ENCODE results near the gene PELI2. TPM values are rescaled to one million over a fixed set of nuclear protein-coding genes. Genes with fewer than 3 reads are reported as not detected.

Gene PELI2
- polyA plus RNA-seq (2013, experiment 1 of 2) = 7.0 TPM
- 8.2 TPM for polyA plus RNA-seq (2013, experiment 2 of 2)

DNA sequence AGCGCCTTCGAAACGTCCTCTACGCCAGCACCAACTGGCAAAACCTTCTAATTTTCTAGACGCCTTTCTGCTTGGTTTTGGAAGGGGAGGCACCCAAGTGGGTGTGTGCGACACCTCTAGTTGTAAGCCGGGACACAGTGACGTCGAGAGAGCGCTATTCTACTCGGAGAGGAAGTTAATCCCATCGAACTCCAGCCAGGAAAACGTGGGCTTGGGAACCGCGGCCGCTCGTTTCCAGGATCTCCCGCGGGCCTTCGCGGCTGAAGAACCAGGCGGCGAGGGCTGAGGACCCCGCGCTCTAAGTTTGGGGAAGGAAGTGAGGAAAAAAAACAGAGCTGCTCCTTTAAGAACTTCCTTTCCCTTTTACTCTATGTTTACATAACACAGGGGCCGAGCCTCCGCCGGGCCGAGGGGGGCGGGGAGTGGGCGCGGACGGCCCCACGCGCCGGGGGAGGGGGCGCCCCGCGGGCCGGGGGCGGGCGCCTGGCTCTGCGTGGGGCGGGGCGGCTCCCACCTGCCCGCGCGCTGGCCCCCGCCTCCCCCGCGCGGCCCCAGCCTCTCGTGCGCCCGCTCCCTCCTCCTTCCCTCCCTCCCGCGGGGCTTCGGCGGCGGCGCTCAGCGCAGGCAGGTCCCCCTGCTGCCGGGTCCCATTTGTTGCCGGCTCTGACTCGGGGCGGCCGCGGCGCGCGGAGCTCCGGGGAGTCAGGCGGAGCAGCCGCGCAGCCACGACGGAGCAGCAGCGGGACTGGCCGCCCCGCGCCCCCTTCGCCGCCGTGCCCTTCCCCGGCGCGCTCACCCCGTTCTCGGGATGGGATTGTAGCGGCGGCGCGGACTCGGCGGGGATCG is at the start of gene PELI2:
TSS of gene PELI2 (plus strand) at position 647 of the 846 bp plus-strand sequence. CDS start 250 bp downstream, outside the sequence.
- Histone ChIP-seq H3K4me3 (ENCODE audit: low read length) (peak within 1 kb of the TSS; percentile 76), H3K36me3 (ENCODE audit: insufficient read depth, low read length) (no peaks in the 10 kb centered on the region), H3K27me3 (ENCODE audit: insufficient read depth, low read length) (peaks cover 22% of the 10 kb centered on the region), H3K27ac (ENCODE audit: low read depth, low read length) (peak within 1 kb of the TSS; percentile 81), H3K9ac (ENCODE audit: low read depth, low read length) (peak within 1 kb of the TSS; percentile 66), H3K9me3 (ENCODE audit: insufficient read depth, low read depth, low read length) (no peaks in the 10 kb centered on the region), H3K4me1 (ENCODE audit: insufficient read depth, low read length) (peaks cover 27% of the 10 kb centered on the region)
- WGBS = under 1% methylated on average over 96 of the region's 96 CpGs

DNA sequence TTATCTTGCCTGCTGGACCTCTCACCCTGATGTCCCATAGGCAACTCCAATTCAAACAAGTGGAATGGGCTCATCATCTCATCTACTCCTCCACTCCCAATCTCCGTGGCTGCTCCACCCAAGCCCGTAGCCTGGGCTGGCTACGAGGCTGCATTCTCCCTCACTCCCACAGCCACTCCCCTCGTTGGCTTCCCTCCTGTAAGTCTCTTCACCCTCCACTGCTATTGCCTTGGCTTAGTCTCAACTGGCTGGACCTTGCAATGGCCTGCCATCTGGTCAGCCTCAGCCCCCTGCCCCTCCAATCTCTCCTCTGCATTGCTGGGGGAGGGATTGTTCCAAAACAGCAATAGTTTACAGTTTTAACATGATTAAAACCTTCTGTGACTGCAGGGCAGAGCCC is 44.4 kb upstream of the PELI2 start:
- 93% methylated on average over 4 of the region's 4 CpGs for WGBS
- H3K9me3 ChIP-seq (ENCODE audit: insufficient read depth, low read depth, low read length) = no peaks in the 10 kb centered on the region
- no peaks in the 10 kb centered on the region for H3K27me3 ChIP-seq (ENCODE audit: insufficient read depth, low read length)

GRCh38 chr14:56075301-56075700 is 42.9 kb upstream of the PELI2 start:
- H3K27ac ChIP-seq (ENCODE audit: low read depth, low read length) = no peak overlapping the region
- H3K9me3 ChIP-seq (ENCODE audit: insufficient read depth, low read depth, low read length) = no peaks in the 10 kb centered on the region
- no peak overlapping the region for H3K9ac ChIP-seq (ENCODE audit: low read depth, low read length)
- WGBS = 100% methylated on average over 2 of the region's 2 CpGs
- H3K4me3 ChIP-seq (ENCODE audit: low read length) = no peak overlapping the region
- H3K4me1 ChIP-seq (ENCODE audit: insufficient read depth, low read length) = no peaks in the 10 kb centered on the region
- H3K36me3 ChIP-seq (ENCODE audit: insufficient read depth, low read length) = no peaks in the 10 kb centered on the region
- no peaks in the 10 kb centered on the region for H3K27me3 ChIP-seq (ENCODE audit: insufficient read depth, low read length)

More for the DNA sequence above, 44.4 kb upstream of the PELI2 start:
- H3K4me3 ChIP-seq (ENCODE audit: low read length) = no peak overlapping the region
- H3K27ac ChIP-seq (ENCODE audit: low read depth, low read length) = no peak overlapping the region
- H3K4me1 ChIP-seq (ENCODE audit: insufficient read depth, low read length) = no peaks in the 10 kb centered on the region
- no peak overlapping the region for H3K9ac ChIP-seq (ENCODE audit: low read depth, low read length)
- H3K36me3 ChIP-seq (ENCODE audit: insufficient read depth, low read length) = no peaks in the 10 kb centered on the region

DNA sequence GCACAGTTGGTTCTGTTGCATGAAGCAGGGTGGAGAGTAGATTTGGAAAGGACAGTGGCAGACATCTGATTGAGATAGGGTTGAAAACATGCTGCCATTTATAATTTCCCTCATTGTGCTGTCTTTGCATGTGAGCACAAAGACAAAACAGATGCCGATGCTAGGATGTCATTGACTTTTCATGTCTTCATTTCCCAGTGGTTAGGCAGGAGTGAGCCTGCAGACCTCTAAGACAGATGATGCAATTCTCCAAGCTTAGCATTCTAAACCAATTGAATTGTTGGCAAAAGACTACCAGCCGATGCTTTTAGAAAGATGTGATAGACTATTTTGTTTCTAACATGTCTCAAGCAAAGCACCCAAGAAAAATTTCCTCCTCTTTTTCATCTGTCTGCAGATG is 37.1 kb upstream of the PELI2 start:
- Histone ChIP-seq H3K9me3 (ENCODE audit: insufficient read depth, low read depth, low read length) (no peaks in the 10 kb centered on the region), H3K36me3 (ENCODE audit: insufficient read depth, low read length) (no peaks in the 10 kb centered on the region), H3K27me3 (ENCODE audit: insufficient read depth, low read length) (no peaks in the 10 kb centered on the region), H3K9ac (ENCODE audit: low read depth, low read length) (no peak overlapping the region), H3K4me1 (ENCODE audit: insufficient read depth, low read length) (no peaks in the 10 kb centered on the region), H3K27ac (ENCODE audit: low read depth, low read length) (no peak overlapping the region), H3K4me3 (ENCODE audit: low read length) (no peak overlapping the region)
- WGBS = 95% methylated on average over 2 of the region's 2 CpGs

DNA sequence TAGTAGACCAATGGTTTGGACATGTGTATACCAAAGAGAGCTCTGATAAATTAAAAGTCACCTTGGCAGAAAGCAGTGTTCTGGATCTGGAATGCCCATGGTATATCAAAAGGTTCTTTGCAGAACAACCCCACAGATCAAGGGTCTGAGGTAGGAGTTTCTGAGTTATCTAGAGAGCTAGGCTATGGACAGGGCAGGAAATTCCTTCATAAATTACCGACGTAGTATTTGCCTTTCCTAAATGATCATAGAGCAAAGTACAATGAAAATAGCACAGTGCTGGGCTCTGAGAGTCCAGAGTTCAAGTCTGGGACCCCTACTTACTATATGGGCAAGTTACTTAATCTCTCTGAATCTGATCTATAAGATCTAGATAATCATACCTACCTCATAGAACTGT is 35.3 kb upstream of the PELI2 start:
- Histone ChIP-seq H3K9ac (ENCODE audit: low read depth, low read length) (no peak overlapping the region), H3K27ac (ENCODE audit: low read depth, low read length) (no peak overlapping the region), H3K4me3 (ENCODE audit: low read length) (no peak overlapping the region), H3K9me3 (ENCODE audit: insufficient read depth, low read depth, low read length) (no peaks in the 10 kb centered on the region), H3K36me3 (ENCODE audit: insufficient read depth, low read length) (no peaks in the 10 kb centered on the region), H3K4me1 (ENCODE audit: insufficient read depth, low read length) (peaks cover 7% of the 10 kb centered on the region), H3K27me3 (ENCODE audit: insufficient read depth, low read length) (no peaks in the 10 kb centered on the region)
- WGBS = 92% methylated on average over 2 of the region's 2 CpGs

- WGBS = 91% methylated on average over 4 of the region's 4 CpGs
- no peaks in the 10 kb centered on the region for H3K9me3 ChIP-seq (ENCODE audit: insufficient read depth, low read depth, low read length)
- H3K27ac ChIP-seq (ENCODE audit: low read depth, low read length) = no peak overlapping the region
- peaks cover 28% of the 10 kb centered on the region for H3K4me1 ChIP-seq (ENCODE audit: insufficient read depth, low read length)
- no peaks in the 10 kb centered on the region for H3K36me3 ChIP-seq (ENCODE audit: insufficient read depth, low read length)
- no peaks in the 10 kb centered on the region for H3K27me3 ChIP-seq (ENCODE audit: insufficient read depth, low read length)
- no peak overlapping the region for H3K4me3 ChIP-seq (ENCODE audit: low read length)
- H3K9ac ChIP-seq (ENCODE audit: low read depth, low read length) = no peak overlapping the region
Observed at GRCh38 chr14:56085471-56085870, 32.7 kb upstream of the PELI2 start.

DNA sequence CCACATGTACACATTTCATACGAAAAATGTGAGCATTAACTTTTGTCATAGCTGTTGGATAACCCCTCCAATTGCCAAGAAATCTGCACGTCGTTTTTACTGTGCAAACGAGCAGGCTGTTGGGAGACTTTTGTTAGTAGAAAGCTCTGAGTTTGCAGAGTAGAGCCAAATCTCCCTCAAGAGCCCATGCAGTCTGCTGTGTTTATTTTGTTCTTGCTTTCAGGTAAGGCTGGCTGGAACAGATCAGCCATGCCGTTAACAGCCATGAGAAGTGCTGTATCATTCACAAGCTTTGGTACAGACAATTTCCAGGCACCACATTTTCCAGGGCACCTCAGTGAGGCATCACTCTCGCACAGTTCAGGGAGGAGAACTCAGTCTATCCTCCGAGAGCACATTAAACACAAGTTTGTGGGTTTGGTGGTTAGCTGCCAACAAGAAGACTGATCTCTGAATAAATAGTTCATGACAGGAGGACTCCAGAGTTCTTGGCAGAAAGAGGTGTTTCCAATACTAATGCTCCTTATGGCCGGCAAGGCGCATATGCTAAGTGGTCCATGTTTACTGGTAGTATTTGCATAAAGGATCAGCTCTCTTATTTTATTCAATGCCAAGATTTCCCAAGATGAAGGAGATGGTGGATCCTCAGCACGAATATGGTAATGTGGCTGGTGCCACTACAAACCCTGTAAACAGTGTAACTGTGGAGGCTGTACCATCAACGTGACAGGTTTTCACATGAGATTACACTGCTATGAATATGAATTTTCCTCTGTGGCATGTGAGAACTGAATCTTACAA is 30.3 kb upstream of the PELI2 start:
- H3K9me3 ChIP-seq (ENCODE audit: insufficient read depth, low read depth, low read length) = no peaks in the 10 kb centered on the region
- 76% methylated on average over 11 of the region's 11 CpGs for WGBS
- no peak overlapping the region for H3K4me3 ChIP-seq (ENCODE audit: low read length)
- no peaks in the 10 kb centered on the region for H3K27me3 ChIP-seq (ENCODE audit: insufficient read depth, low read length)
- H3K36me3 ChIP-seq (ENCODE audit: insufficient read depth, low read length) = no peaks in the 10 kb centered on the region
- no peak overlapping the region for H3K27ac ChIP-seq (ENCODE audit: low read depth, low read length)
- H3K4me1 ChIP-seq (ENCODE audit: insufficient read depth, low read length) = peaks cover 31% of the 10 kb centered on the region
- no peak overlapping the region for H3K9ac ChIP-seq (ENCODE audit: low read depth, low read length)

DNA sequence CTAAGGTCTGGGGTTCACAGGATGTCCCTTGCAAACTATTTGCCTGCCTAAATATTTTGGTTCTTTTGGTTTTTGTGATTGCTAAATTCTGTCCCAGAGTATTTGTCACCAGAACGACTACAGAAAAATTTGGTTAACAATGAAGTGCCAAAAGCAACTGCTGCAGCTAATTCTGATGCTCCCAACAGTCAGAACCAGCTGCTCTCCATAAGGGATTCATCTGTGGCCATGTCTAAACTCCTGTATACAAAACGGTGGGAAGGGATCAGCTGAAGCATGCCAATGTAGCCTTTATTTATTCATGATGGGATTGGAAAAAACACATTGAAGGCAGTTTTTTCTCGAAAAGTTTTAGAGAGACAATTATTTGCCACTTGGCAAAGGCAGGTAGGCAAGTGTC is 29.3 kb upstream of the PELI2 start:
- 37% methylated on average over 3 of the region's 3 CpGs for WGBS
- Histone ChIP-seq H3K9ac (ENCODE audit: low read depth, low read length) (no peak overlapping the region), H3K27me3 (ENCODE audit: insufficient read depth, low read length) (no peaks in the 10 kb centered on the region), H3K4me1 (ENCODE audit: insufficient read depth, low read length) (peaks cover 32% of the 10 kb centered on the region), H3K36me3 (ENCODE audit: insufficient read depth, low read length) (no peaks in the 10 kb centered on the region), H3K9me3 (ENCODE audit: insufficient read depth, low read depth, low read length) (no peaks in the 10 kb centered on the region), H3K27ac (ENCODE audit: low read depth, low read length) (peak overlapping the region; percentile 26; the same call in 1 of the 2 replicates), H3K4me3 (ENCODE audit: low read length) (no peak overlapping the region)

DNA sequence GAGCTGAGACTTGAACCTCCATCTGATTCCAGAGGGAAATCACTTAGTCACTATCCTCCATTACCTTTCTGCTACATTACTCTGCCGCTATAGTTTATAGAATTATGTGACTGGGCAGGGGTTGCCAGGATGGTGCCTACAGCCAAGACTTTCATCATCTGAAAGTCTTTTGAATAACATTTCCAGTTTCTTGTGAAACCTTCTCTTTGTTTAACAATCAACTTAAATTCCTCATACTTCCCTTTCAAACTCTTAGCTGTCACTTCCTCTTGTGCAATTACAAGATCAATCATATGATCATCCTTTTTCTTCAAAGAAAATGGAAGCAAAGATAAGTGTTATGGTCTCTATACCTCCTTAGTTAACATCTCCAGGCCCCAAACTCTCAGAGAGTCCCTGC is 25.4 kb upstream of the PELI2 start:
- no peaks in the 10 kb centered on the region for H3K36me3 ChIP-seq (ENCODE audit: insufficient read depth, low read length)
- no peaks in the 10 kb centered on the region for H3K9me3 ChIP-seq (ENCODE audit: insufficient read depth, low read depth, low read length)
- peaks cover 26% of the 10 kb centered on the region for H3K4me1 ChIP-seq (ENCODE audit: insufficient read depth, low read length)
- no peak overlapping the region for H3K27ac ChIP-seq (ENCODE audit: low read depth, low read length)
- H3K4me3 ChIP-seq (ENCODE audit: low read length) = no peak overlapping the region
- no peak overlapping the region for H3K9ac ChIP-seq (ENCODE audit: low read depth, low read length)
- H3K27me3 ChIP-seq (ENCODE audit: insufficient read depth, low read length) = no peaks in the 10 kb centered on the region
- WGBS = 86% methylated on average over 1 of the region's 1 CpG

GRCh38 chr14:56094076-56094475 is 24.1 kb upstream of the PELI2 start:
- Histone ChIP-seq H3K27me3 (ENCODE audit: insufficient read depth, low read length) (no peaks in the 10 kb centered on the region), H3K4me1 (ENCODE audit: insufficient read depth, low read length) (peaks cover 13% of the 10 kb centered on the region), H3K4me3 (ENCODE audit: low read length) (no peak overlapping the region), H3K9me3 (ENCODE audit: insufficient read depth, low read depth, low read length) (no peaks in the 10 kb centered on the region), H3K36me3 (ENCODE audit: insufficient read depth, low read length) (no peaks in the 10 kb centered on the region), H3K27ac (ENCODE audit: low read depth, low read length) (no peak overlapping the region), H3K9ac (ENCODE audit: low read depth, low read length) (no peak overlapping the region)
- 86% methylated on average over 4 of the region's 4 CpGs for WGBS

GRCh38 chr14:56098021-56098420 is 20.2 kb upstream of the PELI2 start:
- H3K9ac ChIP-seq (ENCODE audit: low read depth, low read length) = no peak overlapping the region
- H3K9me3 ChIP-seq (ENCODE audit: insufficient read depth, low read depth, low read length) = no peaks in the 10 kb centered on the region
- no peaks in the 10 kb centered on the region for H3K4me1 ChIP-seq (ENCODE audit: insufficient read depth, low read length)
- WGBS = 88% methylated on average over 1 of the region's 1 CpG
- H3K4me3 ChIP-seq (ENCODE audit: low read length) = no peak overlapping the region
- H3K27me3 ChIP-seq (ENCODE audit: insufficient read depth, low read length) = no peaks in the 10 kb centered on the region
- H3K36me3 ChIP-seq (ENCODE audit: insufficient read depth, low read length) = no peaks in the 10 kb centered on the region
- no peak overlapping the region for H3K27ac ChIP-seq (ENCODE audit: low read depth, low read length)

All from HUES64 (cell line).